NT2/D1 (cell line): ENCODE results near the gene KPNA6.

Experiments used
- SUZ12 ChIP-seq: IDR thresholded peaks from 2 replicates; pipeline ENCODE4 v1.6.1; 2011; ENCODE audit not compliant: insufficient read length, insufficient read depth; ENCODE audit errors: extremely low read depth
- YY1 ChIP-seq: IDR thresholded peaks from 2 replicates; pipeline ENCODE4 v1.6.1; 2011; ENCODE audit not compliant: insufficient read length, insufficient read depth
- ZNF274 ChIP-seq: IDR thresholded peaks from 2 replicates; pipeline ENCODE4 v1.6.1; 2011; ENCODE audit warnings: mild to moderate bottlenecking, low read depth, low read length

DNA sequence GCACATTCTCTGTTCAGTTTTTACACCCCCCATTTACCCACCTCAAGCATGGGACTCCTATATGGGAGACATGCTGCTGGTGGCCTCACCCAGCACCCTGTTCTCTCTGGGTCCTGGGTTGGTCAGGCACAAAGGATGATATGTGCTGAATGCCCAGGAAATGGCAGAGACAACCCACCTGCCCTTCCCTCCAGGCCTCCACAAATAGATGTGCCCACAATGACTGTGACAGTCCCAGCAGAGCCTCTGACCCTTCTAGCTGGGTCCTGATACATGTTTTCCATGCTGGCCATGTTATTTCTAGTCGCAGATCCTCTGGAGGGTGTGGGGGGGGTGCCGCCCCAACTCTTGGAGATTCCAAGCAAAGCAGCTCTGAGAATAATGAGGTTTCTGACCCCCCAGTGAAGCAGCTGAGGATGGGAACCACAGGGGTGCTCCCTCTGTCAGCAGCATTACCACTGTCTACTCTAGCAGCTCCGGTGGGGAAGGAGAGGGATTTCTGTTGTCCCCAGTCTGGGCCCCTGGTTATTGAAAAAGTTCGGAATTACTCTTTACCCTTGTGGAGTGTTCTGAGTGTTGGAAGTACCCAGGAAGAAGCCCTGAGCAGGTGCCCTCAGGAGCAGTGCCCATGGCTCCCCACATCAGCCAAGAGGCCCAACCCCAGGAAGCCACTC, 91.3 kb downstream of the KPNA6 start:
- no peak for TF ChIP-seq ZNF274
- no peak for TF ChIP-seq SUZ12
- TF ChIP-seq YY1, result no peak
